A549 (cell line): ENCODE data around the gene SREBF1. TPM values are rescaled to one million over a fixed set of nuclear protein-coding genes. Genes with fewer than 3 reads are reported as not detected.
"Not testable (repeated sequence)": the region's sequence is repeated elsewhere in the genome, so short reads cannot be mapped to it uniquely, and the experiment has no call there.

Experiments used
- ATAC-seq, 2 experiments: fragments of 200-7000 bp in 1 of 2; fragments of >200 bp in 1 of 2; cut with Nextera tagmentation in 1 of 2; cut with Tn5 transposase in 1 of 2; 3 replicates each; pipeline versions ENCODE4 v1.8.0 to v1.9.1; 2018 to 2020; ENCODE audit warnings: mild to moderate bottlenecking in 1 of 2, moderate library complexity in 1 of 2
- CTCF ChIA-PET: fragments of 300-600 bp; sonication (Branson Sonifier 250); formaldehyde crosslinking; extraction: SDS; loops from one replicate; lab custom pipeline; 2021; ENCODE audit warnings: antibody characterized with exemption, inconsistent platforms; lab: Yijun Ruan, JAX
- POLR2A ChIA-PET: fragments of 350-600 bp; formaldehyde crosslinking; extraction: SDS; loops from one replicate; lab custom pipeline; 2021; ENCODE audit warnings: antibody characterized with exemption, inconsistent platforms; lab: Yijun Ruan, JAX
- DNase-seq, 2 experiments: peaks; one replicate each; pipeline versions ENCODE4 v3.0.0 to v3.0.0-alpha.2; 2011 to 2016; ENCODE audit warnings: low read depth in 1 of 2, low spot score in 1 of 2
- FAIRE-seq: peaks from 2 replicates; lab custom pipeline; 2011; peaks lifted over from hg19 to GRCh38; lab: Jason Lieb, UNC
- H3K27ac ChIP-seq, 2 experiments: fragments of >200 bp; sonication (Bioruptor Twin); formaldehyde crosslinking; 3 replicates each; pipeline ENCODE4 v1.5.1; 2016 to 2017
- H3K4me1 ChIP-seq: fragments of >200 bp; sonication (Bioruptor Twin); formaldehyde crosslinking; 3 replicates; pipeline ENCODE4 v1.6.1; 2016
- H3K4me2 ChIP-seq: fragments of >200 bp; sonication (Bioruptor Twin); formaldehyde crosslinking; 3 replicates; pipeline ENCODE4 v1.6.1; 2016
- H3K4me3 ChIP-seq: fragments of >200 bp; sonication (Bioruptor Twin); formaldehyde crosslinking; 3 replicates; pipeline ENCODE4 v1.5.1; 2016
- H3K9me3 ChIP-seq: fragments of >200 bp; sonication (Bioruptor Twin); formaldehyde crosslinking; 3 replicates; pipeline ENCODE4 v1.6.1; 2016
- BCL3 ChIP-seq: fragments of >200 bp; sonication (Bioruptor Twin); formaldehyde crosslinking; IDR thresholded peaks from 3 replicates; pipeline ENCODE4 v1.6.1; 2016
- BHLHE40 ChIP-seq: IDR thresholded peaks from 2 replicates; pipeline ENCODE4 v1.6.1; 2012; ENCODE audit warnings: low read depth, low read length, inconsistent platforms
- CEBPB ChIP-seq, 2 experiments: fragments of >200 bp in 1 of 2; sonication (Bioruptor Twin) in 1 of 2; formaldehyde crosslinking in 1 of 2; IDR thresholded peaks; 2 replicates each; pipeline ENCODE4 v1.6.1; 2012 to 2016
- CHD2 ChIP-seq: fragments of 150-350 bp; IDR thresholded peaks from 2 replicates; pipeline ENCODE4 v1.6.1; 2014; ENCODE audit warnings: low read length; ENCODE audit not compliant: partially characterized antibody
- CHD4 ChIP-seq: fragments of 200-600 bp; sonication (generic); IDR thresholded peaks from 2 replicates; pipeline ENCODE4 v1.6.1; 2016; ENCODE audit warnings: antibody characterized with exemption, mild to moderate bottlenecking, borderline replicate concordance
- FOSB ChIP-seq: fragments of 250-450 bp; sonication (Bioruptor Pico); IDR thresholded peaks from 2 replicates; pipeline ENCODE4 v1.5.0; 2020; ENCODE audit warnings: mild to moderate bottlenecking, moderate library complexity
- FOSL2 ChIP-seq, 2 experiments: fragments of 450-650 bp in 1 of 2; fragments of >200 bp in 1 of 2; sonication (Bioruptor Twin) in 1 of 2; formaldehyde crosslinking; IDR thresholded peaks; 2 replicates each; pipeline versions ENCODE4 v1.5.0 to v1.6.1; 2016 to 2020; ENCODE audit warnings: mild to moderate bottlenecking in 1 of 2, moderate library complexity in 1 of 2
- HDAC2 ChIP-seq: fragments of 200-600 bp; sonication (generic); IDR thresholded peaks from 2 replicates; pipeline ENCODE4 v1.6.1; 2016
- HEYL ChIP-seq: fragments of 250-450 bp; sonication (Bioruptor Pico); IDR thresholded peaks from 2 replicates; pipeline ENCODE4 v1.8.0; 2021; ENCODE audit warnings: mild to moderate bottlenecking, moderate library complexity
- HMGXB4 ChIP-seq: fragments of 250-450 bp; sonication (Bioruptor Pico); IDR thresholded peaks from 2 replicates; pipeline ENCODE4 v1.5.0; 2021; ENCODE audit warnings: mild to moderate bottlenecking, moderate library complexity, borderline replicate concordance
- HOXA7 ChIP-seq: fragments of 250-450 bp; sonication (Bioruptor Pico); IDR thresholded peaks from 2 replicates; pipeline ENCODE4 v1.5.0; 2020; ENCODE audit warnings: mild to moderate bottlenecking, moderate library complexity
- HOXB5 ChIP-seq: fragments of 250-450 bp; sonication (Bioruptor Pico); IDR thresholded peaks from 2 replicates; pipeline ENCODE4 v1.5.0; 2020; ENCODE audit warnings: mild to moderate bottlenecking, moderate library complexity
- JUN ChIP-seq, 2 experiments: fragments of >200 bp; sonication (Bioruptor Twin); formaldehyde crosslinking; IDR thresholded peaks; 2 replicates in 1 of 2; 3 replicates in 1 of 2; pipeline ENCODE4 v1.6.1; 2016 to 2017
- KDM1A ChIP-seq: fragments of 200-600 bp; sonication (generic); IDR thresholded peaks from 2 replicates; pipeline ENCODE4 v1.6.1; 2016; ENCODE audit warnings: low read depth, mild to moderate bottlenecking
- KDM5A ChIP-seq: fragments of 200-600 bp; sonication (generic); IDR thresholded peaks from 2 replicates; pipeline ENCODE4 v1.6.1; 2016; ENCODE audit warnings: antibody characterized with exemption, mild to moderate bottlenecking
- MAFK ChIP-seq: fragments of 450-650 bp; IDR thresholded peaks from 2 replicates; pipeline ENCODE4 v1.6.1; 2014; ENCODE audit not compliant: partially characterized antibody
- NFE2L2 ChIP-seq: fragments of 150-350 bp; conservative IDR thresholded peaks from 2 replicates; pipeline ENCODE4 v1.6.1; 2014; ENCODE audit warnings: low read length
- POLR2AphosphoS2 ChIP-seq: conservative IDR thresholded peaks from 2 replicates; pipeline ENCODE4 v1.6.1; 2012; ENCODE audit warnings: low read length, improper control_type of control experiment, inconsistent platforms
- RARB ChIP-seq: fragments of 250-450 bp; sonication (Bioruptor Pico); IDR thresholded peaks from 2 replicates; pipeline ENCODE4 v1.8.0; 2021; ENCODE audit warnings: mild to moderate bottlenecking, moderate library complexity
- RCOR1 ChIP-seq: fragments of 150-350 bp; IDR thresholded peaks from 2 replicates; pipeline ENCODE4 v1.6.1; 2014; ENCODE audit warnings: antibody characterized with exemption, low read length, low read depth
- SREBF2 ChIP-seq: fragments of 450-650 bp; IDR thresholded peaks from 2 replicates; pipeline ENCODE4 v1.6.1; 2014; ENCODE audit warnings: mild to moderate bottlenecking, moderate library complexity
- ZFP36 ChIP-seq: fragments of 450-650 bp; IDR thresholded peaks from 2 replicates; pipeline ENCODE4 v1.6.1; 2014; ENCODE audit warnings: borderline replicate concordance; ENCODE audit not compliant: partially characterized antibody
- WGBS: methylation state at CpG from one replicate; pipeline ENCODE4 v1.1.6; 2017; ENCODE audit errors: missing lambda C conversion rate; 5-methylcytosine and 5-hydroxymethylcytosine counted together
- polyA plus RNA-seq, 4 experiments: library from polyadenylated mRNA; depleted of rRNA in 3 of 4; stranded (reverse); fragments of >200 nt; fragmentation: RNase III in 1 of 4; extraction: RNeasy Plus Mini Kit Qiagen cat#74134 plus additional on column Dnase treatment in 1 of 4; gene quantifications; 2 replicates in 3 of 4; 3 replicates in 1 of 4; pipeline ENCODE4 v1.2.3, GENCODE V29; 2011 to 2017
- TF ChIP-seq, protein P1 (sequence below): fragments of 250-450 bp; sonication (Bioruptor Pico); IDR thresholded peaks from 2 replicates; pipeline ENCODE4 v1.5.0; 2020; ENCODE audit warnings: low read depth, mild to moderate bottlenecking, moderate library complexity
- TF ChIP-seq, protein P2 (sequence below): fragments of 450-650 bp; IDR thresholded peaks from 2 replicates; pipeline ENCODE4 v1.6.1; 2014; ENCODE audit warnings: antibody characterized with exemption
- TF ChIP-seq, protein P3 (sequence below): IDR thresholded peaks from 2 replicates; pipeline ENCODE4 v1.6.1; 2012

The SREBF1 gene
- polyA plus RNA-seq, 2 of the 4 experiments (the other 2 are of a cell fraction) = 47.4 to 159 TPM

GRCh38 chr17:17809531-17810083, 27.2 kb downstream of the SREBF1 start:
- peak overlapping the region in 1 of 2 experiments; percentile 50; a peak in 3 of 6 replicates for H3K27ac ChIP-seq
- DNase-seq = no peak
- no peak overlapping the region for H3K4me3 ChIP-seq
- peaks cover 45% of the 10 kb centered on the region for H3K4me1 ChIP-seq
- CTCF ChIA-PET = interaction anchor here (0.5 to 30.5 kb wide), 15 partner anchors 12 to 325 kb away, joined by 3 to 859 read pairs (median 4); partner anchors contain the start of genes RAI1 and SREBF1
- POLR2A ChIA-PET = interaction anchor here (5.2 kb wide), 1 partner anchor 27 kb away, joined by 38 read pairs; the partner anchor contains the start of gene SREBF1
- no peak for ATAC-seq
- TF ChIP-seq, protein P1, sequence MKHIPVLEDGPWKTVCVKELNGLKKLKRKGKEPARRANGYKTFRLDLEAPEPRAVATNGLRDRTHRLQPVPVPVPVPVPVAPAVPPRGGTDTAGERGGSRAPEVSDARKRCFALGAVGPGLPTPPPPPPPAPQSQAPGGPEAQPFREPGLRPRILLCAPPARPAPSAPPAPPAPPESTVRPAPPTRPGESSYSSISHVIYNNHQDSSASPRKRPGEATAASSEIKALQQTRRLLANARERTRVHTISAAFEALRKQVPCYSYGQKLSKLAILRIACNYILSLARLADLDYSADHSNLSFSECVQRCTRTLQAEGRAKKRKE (CRISPR knock-in tag) = 0 out of 2 replicates have a peak, but pooled peaks have one; percentile 13
- TF ChIP-seq CEBPB (IDR thresholded peaks at IDR 0.05) (no peak), ZFP36 (no peak), POLR2AphosphoS2 (no peak), HOXB5 (CRISPR knock-in tag) (no peak), BCL3 (no peak), JUN (IDR thresholded peaks at IDR 0.05) (0 out of 5 replicates have a peak, but pooled peaks of 1 of the 2 experiments have one; percentile 17), SREBF2 (no peak), CHD2 (no peak)
- TF ChIP-seq, protein P2, sequence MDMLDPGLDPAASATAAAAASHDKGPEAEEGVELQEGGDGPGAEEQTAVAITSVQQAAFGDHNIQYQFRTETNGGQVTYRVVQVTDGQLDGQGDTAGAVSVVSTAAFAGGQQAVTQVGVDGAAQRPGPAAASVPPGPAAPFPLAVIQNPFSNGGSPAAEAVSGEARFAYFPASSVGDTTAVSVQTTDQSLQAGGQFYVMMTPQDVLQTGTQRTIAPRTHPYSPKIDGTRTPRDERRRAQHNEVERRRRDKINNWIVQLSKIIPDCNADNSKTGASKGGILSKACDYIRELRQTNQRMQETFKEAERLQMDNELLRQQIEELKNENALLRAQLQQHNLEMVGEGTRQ = no peak
- no peak for FAIRE-seq
- no peaks in the 10 kb centered on the region for H3K9me3 ChIP-seq
- no peak overlapping the region for H3K4me2 ChIP-seq
- WGBS = 85% methylated on average over 40 of the region's 52 CpGs

- no peak overlapping the region for H3K4me2 ChIP-seq
- 70% methylated on average over 14 of the region's 15 CpGs for WGBS
- no peak for TF ChIP-seq BHLHE40
- no peak for TF ChIP-seq RARB (CRISPR knock-in tag)
- no peak for TF ChIP-seq NFE2L2
- TF ChIP-seq FOSB (CRISPR knock-in tag) = 0 out of 2 replicates have a peak, but pooled peaks have one; percentile 42
- peak; percentile 68; the same call in 1 of the 2 replicates for TF ChIP-seq RCOR1
- TF ChIP-seq CHD4 = peak; percentile 86
- no peak for TF ChIP-seq MAFK
- peak; percentile 99 for TF ChIP-seq KDM1A
- no peak for TF ChIP-seq HMGXB4 (CRISPR knock-in tag)
- TF ChIP-seq HOXA7 (CRISPR knock-in tag) = 0 out of 2 replicates have a peak, but pooled peaks have one; percentile 53
- TF ChIP-seq, protein P3, sequence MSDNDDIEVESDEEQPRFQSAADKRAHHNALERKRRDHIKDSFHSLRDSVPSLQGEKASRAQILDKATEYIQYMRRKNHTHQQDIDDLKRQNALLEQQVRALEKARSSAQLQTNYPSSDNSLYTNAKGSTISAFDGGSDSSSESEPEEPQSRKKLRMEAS = 0 out of 2 replicates have a peak, but pooled peaks have one; percentile 32
- no peak for TF ChIP-seq KDM5A
- peak; percentile 77; the same call in 1 of the 2 replicates for TF ChIP-seq HDAC2
- 0 out of 2 replicates have a peak, but pooled peaks have one; percentile 10 for TF ChIP-seq HEYL (CRISPR knock-in tag)
- no peak for TF ChIP-seq FOSL2 (IDR thresholded peaks at IDR 0.05)
- no peak for TF ChIP-seq FOSL2 (CRISPR knock-in tag; IDR thresholded peaks at IDR 0.05)
- TF ChIP-seq, all 56 proteins: peak for 8
- FAIRE-seq (no peak), DNase-seq (peak in 1 of 2 experiments; percentile 64), ATAC-seq (no peak)
- Histone ChIP-seq H3K4me3 (no peak overlapping the region), H3K9me3 (no peaks in the 10 kb centered on the region), H3K4me1 (peaks cover 44% of the 10 kb centered on the region), H3K27ac (0 out of 6 replicates have a peak overlapping the region, but pooled peaks of 1 of the 2 experiments have one; percentile 8)
- CTCF ChIA-PET = interaction anchor here (0.5 to 30.5 kb wide), 14 partner anchors 12 to 326 kb away, joined by 3 to 859 read pairs (median 4); partner anchors contain the start of genes RAI1 and SREBF1
- POLR2A ChIA-PET = interaction anchor here (5.2 kb wide), 1 partner anchor 28 kb away, joined by 38 read pairs; the partner anchor contains the start of gene SREBF1
Observed at GRCh38 chr17:17808706-17809432, 27.9 kb downstream of the SREBF1 start.

DNA sequence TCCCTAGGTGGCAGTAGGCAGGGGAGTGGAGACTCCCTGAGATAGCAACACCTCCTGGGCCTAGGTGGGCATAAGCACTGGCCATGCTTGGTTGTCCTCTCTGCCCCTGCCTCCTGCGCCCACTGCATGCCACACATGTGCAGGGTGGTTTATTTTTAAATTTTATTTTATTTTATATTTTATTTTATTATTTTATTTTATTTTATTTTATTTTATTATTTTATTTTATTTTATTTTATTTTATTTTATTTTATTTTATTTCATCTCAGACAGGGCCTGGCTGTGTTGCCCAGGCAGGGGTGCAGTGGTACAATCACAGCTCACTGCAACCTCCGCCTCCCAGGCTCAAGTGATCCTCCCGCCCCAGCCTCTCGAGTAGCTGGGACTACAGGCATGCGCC, 28.6 kb downstream of the SREBF1 start:
- FAIRE-seq, H3K4me2 ChIP-seq, H3K9me3 ChIP-seq, DNase-seq, H3K4me3 ChIP-seq, ATAC-seq: not testable (repeated sequence)
- 91% methylated on average over 5 of the region's 5 CpGs for WGBS
- Histone ChIP-seq H3K4me1 (peaks cover 44% of the 10 kb centered on the region), H3K27ac (peak overlapping the region in 1 of 2 experiments; percentile 57; a peak in 3 of 6 replicates)
- CTCF ChIA-PET = interaction anchor here (1.1 to 30.5 kb wide), 10 partner anchors 8 to 226 kb away, joined by 3 to 859 read pairs (median 4); partner anchors contain the start of genes RAI1 and SREBF1
- POLR2A ChIA-PET = interaction anchor here (5.2 kb wide), 1 partner anchor 29 kb away, joined by 38 read pairs; the partner anchor contains the start of gene SREBF1
